ENCODE results near the gene GLRX5. TPM values are rescaled to one million over a fixed set of nuclear protein-coding genes. Genes with fewer than 3 reads are reported as not detected.

GLRX5 gene
- 10 to 100 TPM; 34.2 to 34.6 TPM for total RNA-seq

DNA sequence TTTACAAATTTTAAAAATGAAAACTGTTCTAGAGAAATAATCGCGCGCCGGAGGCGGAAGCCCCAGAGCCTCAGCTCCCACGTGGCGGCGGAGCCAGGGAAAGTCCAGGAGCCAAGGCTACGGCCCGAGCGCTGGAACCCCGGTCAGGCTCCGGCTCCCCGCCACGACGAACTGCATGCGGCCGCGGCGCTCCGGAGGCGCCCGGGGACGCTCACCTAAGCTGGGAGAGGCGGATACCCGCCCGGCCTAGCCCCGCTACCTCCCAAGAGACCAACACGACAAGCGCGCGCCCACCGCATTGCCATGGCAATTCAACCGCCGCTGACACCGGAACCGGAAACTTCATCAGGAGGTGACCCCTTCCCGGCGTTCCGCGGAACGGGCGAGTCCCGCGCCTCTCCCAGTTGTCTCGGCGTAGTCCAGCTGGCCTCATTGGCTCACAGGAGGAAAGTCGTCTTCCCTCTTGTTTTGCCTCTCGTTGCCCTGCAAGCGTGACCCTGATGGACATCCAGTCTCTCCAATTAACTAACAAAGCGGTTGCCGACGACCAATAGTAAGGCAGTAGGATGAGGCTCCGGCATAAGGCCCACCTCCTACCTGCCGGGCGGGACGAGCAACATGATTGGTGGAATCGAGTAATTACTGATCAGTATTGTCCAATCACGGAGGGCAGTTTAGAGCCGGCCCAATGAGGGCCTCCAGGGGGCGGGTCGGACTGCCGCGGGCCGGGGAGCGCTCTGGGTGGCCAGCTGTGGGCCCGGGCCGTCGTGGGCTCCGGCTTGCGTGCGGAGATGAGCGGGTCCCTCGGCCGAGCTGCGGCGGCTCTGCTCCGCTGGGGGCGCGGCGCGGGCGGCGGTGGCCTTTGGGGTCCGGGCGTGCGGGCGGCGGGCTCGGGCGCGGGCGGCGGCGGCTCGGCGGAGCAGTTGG, at the start of gene GLRX5:
Gene GLRX5 (plus strand): TSS at position 752 of the 927 bp plus-strand sequence. CDS start 40 bp downstream, at position 792.
- DNase-seq: peak; percentile 99

DNA sequence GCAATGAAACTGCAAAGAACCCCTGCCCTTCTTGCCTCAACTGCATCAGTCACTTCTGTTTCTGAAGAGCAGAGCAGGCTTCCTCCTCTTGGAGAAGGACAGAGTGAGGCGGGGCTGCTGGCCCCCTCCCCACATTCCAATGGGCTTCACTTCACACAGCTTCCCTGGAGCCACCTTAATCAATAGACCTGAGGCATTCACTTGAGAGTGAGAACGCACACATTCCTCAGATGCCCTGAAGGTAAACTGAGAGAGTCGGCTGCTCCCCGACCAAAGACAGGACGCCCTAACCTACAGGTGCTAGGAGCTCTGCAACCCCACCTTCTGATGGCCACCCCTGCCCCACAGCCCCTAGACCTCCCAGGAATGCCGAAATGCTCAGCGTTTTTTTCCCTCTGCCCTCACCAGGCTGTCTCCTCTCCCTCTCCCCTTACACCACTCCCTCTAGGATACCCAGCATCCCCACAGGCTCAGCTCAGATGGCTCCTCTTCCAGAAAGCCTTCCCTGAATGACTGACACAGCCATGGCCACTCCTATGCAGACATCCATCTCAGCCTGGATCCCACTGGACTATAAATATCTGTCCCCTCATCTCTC, 49.5 kb upstream of the GLRX5 start:
- H3K4me1 Mint-ChIP-seq (ENCODE audit: low read depth): peaks cover 35% of the 10 kb centered on the region
- CTCF ChIA-PET: interaction anchor here (1.5 kb wide), 1 partner anchor 42 kb away, joined by 4 read pairs; no protein-coding TSS in a partner anchor
- no peaks in the 10 kb centered on the region for H3K36me3 Mint-ChIP-seq (ENCODE audit: low read depth)
- H3K27me3 Mint-ChIP-seq (ENCODE audit: low read depth): no peaks in the 10 kb centered on the region
- intact Hi-C loops (cut with micrococcal nuclease): no loop called here
- H3K27ac Mint-ChIP-seq: no peak overlapping the region
- DNase-seq: no peak
- no peak overlapping the region for H3K4me3 Mint-ChIP-seq
- H3K9me3 Mint-ChIP-seq: no peaks in the 10 kb centered on the region

More for the DNA sequence above, at the start of gene GLRX5:
- Mint-ChIP-seq H3K36me3 (ENCODE audit: low read depth) (peaks cover 23% of the 10 kb centered on the region), H3K9me3 (no peaks in the 10 kb centered on the region), H3K27ac (peak within 1 kb of the TSS; percentile 82), H3K27me3 (ENCODE audit: low read depth) (no peaks in the 10 kb centered on the region), H3K4me3 (peak within 1 kb of the TSS; percentile 92), H3K4me1 (ENCODE audit: low read depth) (peaks cover 61% of the 10 kb centered on the region)
- intact Hi-C loops (cut with micrococcal nuclease): loop anchor here (1.0 to 5.0 kb wide), 6 partner anchors 11 to 829 kb away; partner anchors contain the start of genes ATG2B, DICER1 and GSKIP
- CTCF ChIA-PET: interaction anchor here (0.5 to 3.9 kb wide), 7 partner anchors 11 to 92 kb away, joined by 3 to 19 read pairs (median 6); partner anchors contain the start of gene SYNE3

DNA sequence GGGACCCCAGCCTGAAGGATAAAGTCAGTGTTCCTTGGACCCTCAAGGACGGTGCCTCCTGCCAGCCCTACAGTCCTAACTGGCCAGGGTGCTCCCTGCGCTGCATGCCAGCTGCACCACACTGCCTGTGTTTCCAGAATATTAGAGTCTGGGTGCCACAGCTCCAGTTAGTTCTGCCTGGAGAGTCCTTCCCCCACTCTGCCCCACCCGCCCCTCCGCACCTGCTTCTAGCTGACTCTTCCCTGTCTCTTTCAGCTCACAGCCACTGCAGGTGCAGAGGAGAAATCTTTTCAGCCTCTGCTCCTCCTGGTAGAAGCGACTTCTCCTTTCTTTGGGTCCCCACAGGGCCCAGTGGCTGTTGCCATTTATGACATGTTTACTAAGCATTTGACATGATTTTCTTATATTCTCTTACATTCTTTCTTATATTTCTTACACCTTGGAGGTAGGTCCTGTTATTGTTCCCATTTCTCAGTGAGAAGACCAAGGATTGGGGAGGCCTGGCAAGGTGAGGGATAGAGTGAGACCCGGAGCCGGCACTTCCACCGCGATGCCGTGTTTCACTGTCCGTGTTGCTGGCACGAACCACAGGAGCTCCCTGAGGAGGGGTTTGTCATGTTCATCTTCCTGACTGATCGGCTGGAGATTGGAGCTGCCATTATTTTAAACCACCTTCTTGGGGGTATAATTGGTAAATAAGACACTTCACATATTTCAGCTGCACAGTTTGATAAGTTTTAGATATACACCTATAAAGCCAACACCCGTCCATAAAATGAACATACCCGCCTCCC, 47.8 kb upstream of the GLRX5 start:
- no peak for DNase-seq
- H3K4me1 Mint-ChIP-seq (ENCODE audit: low read depth): peaks cover 32% of the 10 kb centered on the region
- H3K27me3 Mint-ChIP-seq (ENCODE audit: low read depth): no peaks in the 10 kb centered on the region
- intact Hi-C loops (cut with micrococcal nuclease): no loop called here
- CTCF ChIA-PET: interaction anchor here (0.5 to 0.6 kb wide), 2 partner anchors 19 to 508 kb away, joined by 3 read pairs; no protein-coding TSS in a partner anchor
- no peak overlapping the region for H3K4me3 Mint-ChIP-seq
- peak overlapping the region; percentile 63 for H3K27ac Mint-ChIP-seq
- peaks cover under 1% of the 10 kb centered on the region for H3K9me3 Mint-ChIP-seq
- peaks cover under 1% of the 10 kb centered on the region for H3K36me3 Mint-ChIP-seq (ENCODE audit: low read depth)

DNA sequence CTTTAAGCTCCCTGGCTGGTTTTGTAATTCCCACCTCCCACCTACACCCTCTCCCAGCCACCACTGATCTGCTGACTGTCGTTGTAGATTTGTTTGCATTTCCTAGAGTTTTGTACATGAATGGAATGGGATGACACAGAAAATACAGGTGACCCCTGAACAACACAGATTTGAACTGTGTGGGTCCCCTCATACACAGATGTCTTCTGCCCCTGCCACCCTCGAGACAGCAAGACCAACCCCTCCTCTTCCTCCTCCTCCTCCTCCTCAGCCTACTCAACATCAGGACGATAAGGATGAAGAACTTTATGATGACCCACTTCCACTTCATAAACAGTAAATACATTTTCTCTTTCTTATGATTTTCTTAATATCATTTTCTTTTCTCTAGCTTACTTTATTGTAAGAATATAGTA, 47.2 kb upstream of the GLRX5 start:
- H3K27ac Mint-ChIP-seq: no peak overlapping the region
- CTCF ChIA-PET: interaction anchor here (0.6 kb wide), 2 partner anchors 18 to 19 kb away, joined by 3 to 4 read pairs; no protein-coding TSS in a partner anchor
- H3K4me1 Mint-ChIP-seq (ENCODE audit: low read depth): peaks cover 32% of the 10 kb centered on the region
- H3K27me3 Mint-ChIP-seq (ENCODE audit: low read depth): no peaks in the 10 kb centered on the region
- no peak for DNase-seq
- H3K4me3 Mint-ChIP-seq: no peak overlapping the region
- H3K9me3 Mint-ChIP-seq: peaks cover 4% of the 10 kb centered on the region
- H3K36me3 Mint-ChIP-seq (ENCODE audit: low read depth): peaks cover 5% of the 10 kb centered on the region
- intact Hi-C loops (cut with micrococcal nuclease): no loop called here

DNA sequence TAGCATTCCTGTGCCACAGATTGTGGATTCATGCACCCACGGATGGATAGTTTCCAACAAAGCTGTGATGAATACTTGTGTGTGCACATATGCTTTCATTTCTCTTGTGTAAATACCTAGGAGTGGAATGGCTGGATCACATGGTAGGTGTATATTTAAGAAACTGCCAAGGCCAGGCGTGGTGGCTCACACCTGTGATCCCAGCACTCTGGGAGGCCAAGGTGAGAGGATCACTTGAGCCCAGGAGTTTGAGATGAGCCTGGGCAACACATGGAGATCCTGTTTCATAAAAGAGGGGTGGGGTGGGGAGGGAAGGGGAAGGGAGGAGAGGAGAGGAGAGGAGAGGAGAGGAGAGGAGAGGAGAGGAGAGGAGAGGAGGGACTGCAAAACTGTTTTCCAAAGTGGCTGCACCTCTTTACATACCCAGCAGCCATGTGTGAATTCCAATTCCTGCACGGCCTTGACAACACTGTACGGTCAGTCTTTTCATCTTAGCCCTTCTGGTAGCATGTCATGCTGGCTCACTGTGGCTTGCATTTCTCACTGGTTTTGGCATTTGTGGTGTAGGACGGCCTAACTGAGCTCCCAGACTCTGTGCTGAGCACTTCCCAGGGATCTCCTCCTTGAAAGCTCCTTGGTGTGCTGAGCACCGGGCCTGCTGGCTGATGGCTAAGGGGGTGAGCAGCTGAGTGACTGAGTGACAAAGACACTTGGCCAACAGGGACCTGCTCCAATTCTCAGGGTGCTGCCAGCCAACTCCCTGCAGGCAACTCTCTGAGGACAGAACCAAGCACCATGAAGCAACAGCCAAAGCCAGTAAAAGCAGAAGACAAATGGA, 46.3 kb upstream of the GLRX5 start:
- Mint-ChIP-seq H3K9me3 (peaks cover 4% of the 10 kb centered on the region), H3K4me1 (ENCODE audit: low read depth) (peaks cover 31% of the 10 kb centered on the region), H3K36me3 (ENCODE audit: low read depth) (peaks cover 5% of the 10 kb centered on the region), H3K27ac (no peak overlapping the region), H3K4me3 (no peak overlapping the region), H3K27me3 (ENCODE audit: low read depth) (no peaks in the 10 kb centered on the region)
- DNase-seq: no peak
- CTCF ChIA-PET: interaction anchor here (0.6 kb wide), 1 partner anchor 20 kb away, joined by 4 read pairs; no protein-coding TSS in a partner anchor
- intact Hi-C loops (cut with micrococcal nuclease): no loop called here

DNA sequence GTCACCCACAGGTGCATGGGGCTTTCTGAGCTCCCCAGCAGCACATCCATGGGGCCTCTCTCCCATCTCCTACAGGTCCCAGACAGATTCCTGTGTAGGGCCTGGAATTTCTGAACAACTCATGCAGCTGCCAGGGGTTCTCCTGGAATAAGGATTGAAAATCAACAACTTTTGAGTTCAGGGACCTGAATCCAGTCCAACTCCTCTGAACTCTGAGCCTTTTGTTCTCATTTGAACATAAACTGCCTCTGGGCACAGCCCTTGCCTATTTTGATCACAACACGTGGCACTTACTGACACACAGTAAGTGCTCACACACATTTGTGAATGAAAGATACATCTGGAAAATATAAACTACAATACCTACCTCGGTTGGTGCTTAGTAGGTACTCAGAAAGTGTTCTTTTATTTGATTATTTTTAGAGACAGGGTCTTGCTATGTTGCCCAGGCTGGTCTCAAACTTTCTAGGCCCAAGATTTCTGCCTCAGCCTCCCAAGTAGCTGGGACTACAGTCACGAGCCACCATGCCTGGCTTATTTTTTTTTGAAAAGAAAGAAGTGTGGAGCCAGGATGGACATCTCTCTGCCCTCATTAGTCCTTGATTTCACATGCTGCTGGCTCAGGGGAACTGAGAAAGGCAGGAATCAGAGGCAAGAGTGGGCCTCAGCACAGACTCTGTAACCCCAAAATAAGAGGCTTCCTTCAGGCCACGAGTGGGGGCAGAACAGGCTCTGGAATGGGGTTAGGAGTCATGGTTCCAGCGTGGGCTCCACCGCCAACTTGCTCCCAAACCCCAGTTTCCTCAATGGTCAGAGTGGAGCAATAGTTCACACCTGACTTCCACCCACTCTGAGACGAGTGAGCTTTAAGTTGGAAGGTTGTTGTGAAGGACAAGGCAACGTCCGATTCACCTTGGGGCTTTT, 45.4 kb upstream of the GLRX5 start:
- H3K4me1 Mint-ChIP-seq (ENCODE audit: low read depth): peaks cover 29% of the 10 kb centered on the region
- no peaks in the 10 kb centered on the region for H3K27me3 Mint-ChIP-seq (ENCODE audit: low read depth)
- H3K9me3 Mint-ChIP-seq: peaks cover 4% of the 10 kb centered on the region
- CTCF ChIA-PET: interaction anchor here (1.2 kb wide), 1 partner anchor 38 kb away, joined by 4 read pairs; no protein-coding TSS in a partner anchor
- H3K27ac Mint-ChIP-seq: no peak overlapping the region
- intact Hi-C loops (cut with micrococcal nuclease): no loop called here
- no peak for DNase-seq
- H3K4me3 Mint-ChIP-seq: no peak overlapping the region
- peaks cover 5% of the 10 kb centered on the region for H3K36me3 Mint-ChIP-seq (ENCODE audit: low read depth)

DNA sequence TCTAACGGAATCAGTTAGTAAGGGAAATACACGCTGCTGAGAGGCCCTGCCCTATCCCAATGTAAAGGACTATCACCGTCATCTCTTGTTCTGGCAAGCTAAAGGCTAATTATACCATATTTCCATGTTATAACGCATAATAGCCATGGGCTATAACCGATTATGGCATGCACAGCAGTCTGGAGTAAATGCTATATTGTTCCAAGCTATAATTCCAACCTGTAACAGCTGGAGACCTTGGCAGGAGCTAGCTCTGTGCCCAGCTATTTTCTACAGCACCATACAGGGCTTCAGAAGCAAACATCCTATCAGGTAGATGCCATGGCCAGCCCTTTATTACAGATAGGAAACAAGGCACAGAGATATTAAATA, 44.7 kb upstream of the GLRX5 start:
- CTCF ChIA-PET: interaction anchor here (1.2 to 2.0 kb wide), 4 partner anchors 26 to 47 kb away, joined by 4 to 5 read pairs (median 4); no protein-coding TSS in a partner anchor
- Mint-ChIP-seq H3K27ac (no peak overlapping the region), H3K4me3 (no peak overlapping the region), H3K27me3 (ENCODE audit: low read depth) (no peaks in the 10 kb centered on the region), H3K4me1 (ENCODE audit: low read depth) (peaks cover 31% of the 10 kb centered on the region), H3K36me3 (ENCODE audit: low read depth) (peaks cover 5% of the 10 kb centered on the region), H3K9me3 (peaks cover 4% of the 10 kb centered on the region)
- intact Hi-C loops (cut with micrococcal nuclease): no loop called here
- no peak for DNase-seq

DNA sequence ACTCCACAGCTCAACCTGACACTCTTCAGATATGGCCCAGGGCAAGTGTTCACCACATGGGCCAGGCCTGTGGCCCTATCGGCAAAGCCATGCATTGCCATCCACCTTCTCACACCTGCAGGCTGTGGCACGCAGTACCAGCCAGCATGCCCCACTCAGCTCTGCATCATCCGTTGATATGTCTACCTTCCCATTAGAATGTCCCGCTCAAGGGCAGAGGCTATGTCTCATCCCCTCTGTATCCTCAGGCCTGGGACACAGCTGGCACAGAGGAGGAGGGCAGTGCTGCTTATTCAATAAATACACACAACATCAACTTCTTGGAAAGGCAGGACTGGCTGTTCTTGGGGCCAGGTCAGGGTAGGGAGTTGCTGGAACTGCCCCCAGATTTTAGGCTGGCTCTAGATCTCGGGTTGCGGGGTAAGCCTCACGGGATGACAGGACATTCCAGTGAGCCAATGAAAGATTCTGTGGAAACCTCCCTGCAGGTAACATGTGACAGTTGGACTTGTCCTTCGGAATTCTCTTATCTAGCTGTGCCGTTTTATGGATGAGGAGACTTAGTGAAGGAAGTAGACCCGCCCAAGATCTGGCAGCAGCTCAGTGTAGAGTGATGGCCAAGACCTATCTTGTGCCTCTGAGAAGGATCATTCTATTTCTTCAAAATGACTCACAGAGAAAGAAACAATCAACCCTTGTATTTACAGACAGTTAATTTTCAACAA, 44.0 kb upstream of the GLRX5 start:
- intact Hi-C loops (cut with micrococcal nuclease): no loop called here
- H3K4me3 Mint-ChIP-seq: no peak overlapping the region
- H3K27me3 Mint-ChIP-seq (ENCODE audit: low read depth): no peaks in the 10 kb centered on the region
- H3K36me3 Mint-ChIP-seq (ENCODE audit: low read depth): peaks cover 5% of the 10 kb centered on the region
- H3K27ac Mint-ChIP-seq: no peak overlapping the region
- no peak for DNase-seq
- peaks cover 4% of the 10 kb centered on the region for H3K9me3 Mint-ChIP-seq
- peaks cover 32% of the 10 kb centered on the region for H3K4me1 Mint-ChIP-seq (ENCODE audit: low read depth)
- CTCF ChIA-PET: interaction anchor here (1.2 to 2.0 kb wide), 4 partner anchors 26 to 48 kb away, joined by 4 to 5 read pairs (median 4); no protein-coding TSS in a partner anchor

DNA sequence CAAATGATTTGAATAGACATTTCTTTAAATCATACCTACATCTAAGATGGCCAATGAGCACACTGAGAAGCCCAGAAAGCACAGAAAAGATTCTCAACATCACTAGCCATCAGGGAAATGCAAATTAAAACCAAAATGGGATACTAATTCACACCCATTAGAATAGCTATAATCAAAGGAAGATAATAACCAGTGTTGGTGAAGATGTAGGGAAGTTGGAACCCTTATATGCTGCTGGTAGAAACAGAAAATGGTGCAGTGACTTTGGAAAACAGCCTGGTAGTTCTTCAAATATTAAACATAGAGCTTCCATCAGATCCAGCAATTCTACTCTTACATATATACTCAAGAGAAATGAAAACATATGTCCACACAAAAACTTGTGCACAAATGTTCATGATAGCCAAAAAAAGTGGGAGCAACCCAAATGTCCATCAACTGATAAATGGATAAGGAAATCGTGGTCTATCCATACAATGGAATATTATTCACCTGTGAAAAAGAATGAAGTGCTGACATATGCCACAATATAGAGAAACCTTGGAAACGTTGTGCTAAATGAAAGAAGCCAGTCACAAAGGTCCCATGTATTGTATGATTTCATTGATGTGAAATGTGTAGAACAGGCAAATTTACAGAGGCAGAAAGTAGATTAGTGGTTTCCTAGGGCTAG, 42.8 kb upstream of the GLRX5 start:
- Mint-ChIP-seq H3K4me1 (ENCODE audit: low read depth) (peaks cover 38% of the 10 kb centered on the region), H3K27me3 (ENCODE audit: low read depth) (no peaks in the 10 kb centered on the region), H3K27ac (no peak overlapping the region), H3K9me3 (peaks cover 4% of the 10 kb centered on the region), H3K4me3 (no peak overlapping the region), H3K36me3 (ENCODE audit: low read depth) (peaks cover 5% of the 10 kb centered on the region)
- CTCF ChIA-PET: interaction anchor here (1.2 to 2.0 kb wide), 3 partner anchors 27 to 31 kb away, joined by 3 to 5 read pairs (median 3); no protein-coding TSS in a partner anchor
- no peak for DNase-seq
- intact Hi-C loops (cut with micrococcal nuclease): no loop called here
